Measurements from ENCODE around the gene ZNF783. TPM values are rescaled to one million over a fixed set of nuclear protein-coding genes. Genes with fewer than 3 reads are reported as not detected.

Gene ZNF783
- total and polyA plus RNA-seq, 2 of the 8 experiments (the other 6 are each of a cell fraction or from before 2014, with no cell fraction given) = 7.3 to 8.2 TPM

- Histone ChIP-seq H3K9me3 (ENCODE audit: insufficient read depth in 2 of 2, low read depth in 1 of 2, low read length in 1 of 2) (no peaks in the 10 kb centered on the region), H2AFZ (ENCODE audit: low read length) (no peak overlapping the region), H3K14ac (ENCODE audit: insufficient read length) (no peak overlapping the region), H2BK120ac (replicated peaks; ENCODE audit: low read depth, low read length) (no peak overlapping the region), H2BK12ac (ENCODE audit: low read depth, low read length) (no peak overlapping the region), H2BK15ac (ENCODE audit: low read length) (no peak overlapping the region), H3K56ac (replicated peaks; ENCODE audit: insufficient read length, low read depth, low read length) (no peak overlapping the region), H3K9ac (replicated peaks in 1 of 4; ENCODE audit: extremely low read depth in 1 of 4, low read depth in 3 of 4, low read length in 3 of 4) (no peak overlapping the region), H3K18ac (ENCODE audit: extremely low read depth, low read length) (no peak overlapping the region), H4K5ac (ENCODE audit: insufficient read length, low read depth, low read length) (no peak overlapping the region), H4K20me1 (replicated peaks in 1 of 2; ENCODE audit: control insufficient read depth in 1 of 2, insufficient read depth in 2 of 2, low read length in 2 of 2) (peaks cover 0 to 5% of the 10 kb centered on the region in 2 experiments), H3K79me1 (ENCODE audit: low read depth, low read length) (peaks cover 3% of the 10 kb centered on the region), H2BK20ac (ENCODE audit: low read length) (no peak overlapping the region), H4K91ac (replicated peaks; ENCODE audit: insufficient read length, low read length) (no peak overlapping the region), H3K27ac (ENCODE audit: low read depth, low read length) (no peak overlapping the region), H3K4me1 (replicated peaks in 1 of 4; ENCODE audit: control insufficient read depth in 3 of 4, insufficient read depth in 4 of 4, low read length in 3 of 4) (peaks cover 0 to 6% (median 3%) of the 10 kb centered on the region in 4 experiments; a peak in 5 of 7 replicates), H4K8ac (ENCODE audit: extremely low read depth, insufficient read depth, low read length) (no peak overlapping the region), H3K79me2 (ENCODE audit: control insufficient read depth in 1 of 2, insufficient read depth in 2 of 2, low read length in 2 of 2) (no peaks in the 10 kb centered on the region), H3K36me3 (ENCODE audit: control insufficient read depth in 2 of 4, insufficient read depth in 4 of 4, low read length in 3 of 4) (peaks cover 0 to 9% (median 1%) of the 10 kb centered on the region in 4 experiments; a peak in 1 of 8 replicates), H3K23me2 (ENCODE audit: low read depth, low read length) (peaks cover 5% of the 10 kb centered on the region), H3K4ac (replicated peaks; ENCODE audit: insufficient read length, low read depth, low read length) (no peak overlapping the region), H3K4me3 (ENCODE audit: extremely low read depth in 1 of 4, insufficient read depth in 2 of 4, low read depth in 3 of 4, low read length in 4 of 4) (no peak overlapping the region), H3K4me2 (ENCODE audit: insufficient read depth in 1 of 2, low read depth in 2 of 2, low read length in 2 of 2) (no peak overlapping the region), H3K27me3 (replicated peaks in 1 of 4; ENCODE audit: control insufficient read depth in 3 of 4, extremely low read depth in 1 of 4, insufficient read depth in 3 of 4, low read length in 3 of 4) (peaks cover 0 to 8% (median 4%) of the 10 kb centered on the region in 4 experiments; a peak in 3 of 7 replicates), H2BK5ac (ENCODE audit: low read depth, low read length) (no peak overlapping the region), H2AK5ac (ENCODE audit: low read depth, low read length) (no peak overlapping the region), H3K23ac (ENCODE audit: insufficient read length) (no peak overlapping the region)
- ChIA-PET CTCF (ENCODE audit: partially characterized antibody) (interaction anchor here (1.0 to 4.4 kb wide), 2 partner anchors 20 to 124 kb away, joined by 3 to 21 read pairs; partner anchors contain the start of gene ZNF783), POLR2A (ENCODE audit: partially characterized antibody) (no interaction called here)
- FAIRE-seq (no peak), DNase-seq (ENCODE audit: low read depth in 1 of 2, low spot score in 2 of 2) (no peak)
- TF ChIP-seq HDAC2 (IDR thresholded peaks at IDR 0.05; ENCODE audit: borderline replicate concordance in 1 of 2, low read depth in 2 of 2, low read length in 2 of 2) = no peak
- no peak for TF ChIP-seq SUZ12 (IDR thresholded peaks at IDR 0.05; ENCODE audit: low read length)
- TF ChIP-seq, protein P1, sequence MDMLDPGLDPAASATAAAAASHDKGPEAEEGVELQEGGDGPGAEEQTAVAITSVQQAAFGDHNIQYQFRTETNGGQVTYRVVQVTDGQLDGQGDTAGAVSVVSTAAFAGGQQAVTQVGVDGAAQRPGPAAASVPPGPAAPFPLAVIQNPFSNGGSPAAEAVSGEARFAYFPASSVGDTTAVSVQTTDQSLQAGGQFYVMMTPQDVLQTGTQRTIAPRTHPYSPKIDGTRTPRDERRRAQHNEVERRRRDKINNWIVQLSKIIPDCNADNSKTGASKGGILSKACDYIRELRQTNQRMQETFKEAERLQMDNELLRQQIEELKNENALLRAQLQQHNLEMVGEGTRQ (IDR thresholded peaks at IDR 0.05; ENCODE audit: low read length) = no peak
- TF ChIP-seq SIN3A (conservative IDR thresholded peaks at IDR 0.05 in 1 of 2, IDR thresholded peaks at IDR 0.05 in 1 of 2; ENCODE audit: low read depth in 1 of 2, low read length in 2 of 2) = no peak
- no peak for TF ChIP-seq POU5F1 (IDR thresholded peaks at IDR 0.05; ENCODE audit: low read depth, low read length)
- TF ChIP-seq FOSL1 (IDR thresholded peaks at IDR 0.05; ENCODE audit: insufficient read depth, low read depth, low read length) = no peak
- no peak for TF ChIP-seq POLR2A (IDR thresholded peaks at IDR 0.05; ENCODE audit: control extremely low read depth in 1 of 2, low read depth in 2 of 2, low read length in 2 of 2)
- 79% methylated on average over 3 of the region's 5 CpGs; no CpG with 5 or more reads in 1 of the 2 experiments for WGBS, 2 experiments (ENCODE audit: extremely low coverage in 1 of 2, insufficient coverage in 1 of 2, insufficient read length in 1 of 2, insufficient replicate concordance in 2 of 2, low coverage in 1 of 2, low lambda C conversion rate in 2 of 2, missing lambda C conversion rate in 1 of 2)
Measured at GRCh38 chr7:149282331-149282655, 20.3 kb downstream of the ZNF783 start.

All from H1 (cell line).